Sigmoid colon (tissue), 7 donors: Measurements from ENCODE around the gene PCP4. TPM values are rescaled to one million over a fixed set of nuclear protein-coding genes. Genes with fewer than 3 reads are reported as not detected.
"Not testable (repeated sequence)": the region's sequence is repeated elsewhere in the genome, so short reads cannot be mapped to it uniquely, and the experiment has no call there.

Experiments used
- DNase-seq: peaks from one replicate; pipeline ENCODE4 v3.0.0-alpha.2; 2019
- H3K27ac ChIP-seq, 4 donors: fragments of 200-600 bp; sonication (generic); one replicate each; pipeline ENCODE4 v1.5.1; 2016 to 2019; ENCODE audit warnings: mild to moderate bottlenecking in 1 of 4
- H3K27me3 ChIP-seq, 3 donors: fragments of 200-600 bp; sonication (generic); one replicate each; pipeline ENCODE4 v1.5.1; 2019; ENCODE audit warnings: mild to moderate bottlenecking in 1 of 3
- H3K36me3 ChIP-seq, 4 donors: fragments of 200-600 bp; sonication (generic); one replicate each; pipeline ENCODE4 v1.5.1; 2016 to 2019
- H3K4me1 ChIP-seq, 4 donors: fragments of 200-600 bp; sonication (generic); one replicate each; pipeline ENCODE4 v1.5.1; 2017 to 2019
- H3K4me3 ChIP-seq, 4 donors: fragments of 200-600 bp; sonication (generic); one replicate each; pipeline ENCODE4 v1.5.1; 2017 to 2019; ENCODE audit warnings: mild to moderate bottlenecking in 2 of 4, moderate library complexity in 1 of 4
- H3K9me3 ChIP-seq, 4 donors: fragments of 200-600 bp in 3 of 4; sonication (generic) in 3 of 4; one replicate each; pipeline versions ENCODE4 v1.5.1 to v1.6.1; 2013 to 2019
- EP300 ChIP-seq, 4 donors: sonication (generic); formaldehyde crosslinking; IDR thresholded peaks; one replicate each; pipeline ENCODE4 v1.6.1; 2017; ENCODE audit warnings: antibody characterized with exemption in 4 of 4
- POLR2A ChIP-seq, 2 donors: fragments of 450-650 bp; IDR thresholded peaks; one replicate each; pipeline ENCODE4 v1.6.1; 2016; ENCODE audit warnings: antibody characterized with exemption in 2 of 2, mild to moderate bottlenecking in 2 of 2, moderate library complexity in 2 of 2
- POLR2AphosphoS5 ChIP-seq, 4 donors: sonication (generic); formaldehyde crosslinking; IDR thresholded peaks; one replicate each; pipeline ENCODE4 v1.6.1; 2017; ENCODE audit warnings: antibody characterized with exemption in 4 of 4
- WGBS, 2 donors: extraction: QIAGEN DNeasy Blood & Tissue Kit; methylation state at CpG; one replicate each; pipeline ENCODE4 v1.1.7; 2013; 5-methylcytosine and 5-hydroxymethylcytosine counted together
- intact Hi-C: fragments of 100-400 bp; cut with DNase I; formaldehyde crosslinking; loops from one replicate; pipeline ENCODE4 v1.15.1; 2023
- polyA plus RNA-seq, 3 donors: library from polyadenylated mRNA; stranded (reverse); fragments of 200-250 nt; gene quantifications; one replicate each; pipeline ENCODE4 v1.2.3, GENCODE V29; 2013
- total RNA-seq, 4 donors: library from RNA; depleted of rRNA; stranded (reverse); fragments of >200 nt; gene quantifications; one replicate each; pipeline ENCODE4 v1.1.0, GENCODE V29; 2016
- TF ChIP-seq, protein P1 (sequence below), 4 experiments: fragments of 450-650 bp in 3 of 4; fragments of 200-600 bp in 1 of 4; IDR thresholded peaks; one replicate each; pipeline ENCODE4 v1.5.1; 2016 to 2019; ENCODE audit warnings: antibody characterized with exemption in 4 of 4, mild to moderate bottlenecking in 3 of 4, moderate library complexity in 2 of 4
- donor health status: healthy with polysubstance abuse.
- donor health status: Bipolar disorder and iron deficiency.
- donor health status: healthy.

PCP4 gene
- total and polyA plus RNA-seq, 7 donors: 6.2 to 198 (median 122) TPM; not detected in 1

DNA sequence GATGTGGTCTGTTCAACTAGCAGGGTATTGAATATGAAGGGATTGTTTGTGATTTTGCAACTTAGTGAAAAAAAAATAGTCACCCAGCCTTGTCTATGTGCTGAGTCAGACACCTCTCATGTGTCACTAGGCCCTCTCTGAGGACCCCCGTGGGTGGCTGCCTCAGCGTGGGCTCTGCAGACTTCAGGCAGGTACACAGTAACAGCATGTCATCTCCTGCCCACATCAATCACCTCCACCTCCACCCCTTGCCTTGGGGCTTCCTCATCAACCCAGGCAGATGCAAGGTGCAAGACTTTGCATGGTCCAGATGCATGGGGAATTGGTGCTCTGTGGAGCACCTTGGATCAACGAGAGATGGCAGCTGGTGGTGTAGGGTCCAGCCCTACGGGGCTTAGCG is 23.9 kb downstream of the PCP4 start:
- TF ChIP-seq EP300 (IDR thresholded peaks at IDR 0.05) (no peak), POLR2A (IDR thresholded peaks at IDR 0.05) (no peak), POLR2AphosphoS5 (IDR thresholded peaks at IDR 0.05) (no peak)
- TF ChIP-seq, protein P1, sequence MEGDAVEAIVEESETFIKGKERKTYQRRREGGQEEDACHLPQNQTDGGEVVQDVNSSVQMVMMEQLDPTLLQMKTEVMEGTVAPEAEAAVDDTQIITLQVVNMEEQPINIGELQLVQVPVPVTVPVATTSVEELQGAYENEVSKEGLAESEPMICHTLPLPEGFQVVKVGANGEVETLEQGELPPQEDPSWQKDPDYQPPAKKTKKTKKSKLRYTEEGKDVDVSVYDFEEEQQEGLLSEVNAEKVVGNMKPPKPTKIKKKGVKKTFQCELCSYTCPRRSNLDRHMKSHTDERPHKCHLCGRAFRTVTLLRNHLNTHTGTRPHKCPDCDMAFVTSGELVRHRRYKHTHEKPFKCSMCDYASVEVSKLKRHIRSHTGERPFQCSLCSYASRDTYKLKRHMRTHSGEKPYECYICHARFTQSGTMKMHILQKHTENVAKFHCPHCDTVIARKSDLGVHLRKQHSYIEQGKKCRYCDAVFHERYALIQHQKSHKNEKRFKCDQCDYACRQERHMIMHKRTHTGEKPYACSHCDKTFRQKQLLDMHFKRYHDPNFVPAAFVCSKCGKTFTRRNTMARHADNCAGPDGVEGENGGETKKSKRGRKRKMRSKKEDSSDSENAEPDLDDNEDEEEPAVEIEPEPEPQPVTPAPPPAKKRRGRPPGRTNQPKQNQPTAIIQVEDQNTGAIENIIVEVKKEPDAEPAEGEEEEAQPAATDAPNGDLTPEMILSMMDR (IDR thresholded peaks at IDR 0.05): no peak
- DNase-seq: no peak
- 83 to 88% methylated on average over 5 of the region's 5 CpGs for WGBS, 2 donors
- intact Hi-C loops: no loop called here
- H3K36me3 ChIP-seq: no peaks in the 10 kb centered on the region
- no peak overlapping the region for H3K4me3 ChIP-seq
- no peaks in the 10 kb centered on the region for H3K27me3 ChIP-seq
- no peaks in the 10 kb centered on the region for H3K9me3 ChIP-seq
- peak overlapping the region in 3 of 4 donors; percentile 4 to 70 (median 36) for H3K27ac ChIP-seq
- peaks cover 0 to 22% (median under 1%) of the 10 kb centered on the region in 4 donors for H3K4me1 ChIP-seq

GRCh38 chr21:39891863-39892262 is 24.6 kb downstream of the PCP4 start:
- TF ChIP-seq POLR2AphosphoS5 (IDR thresholded peaks at IDR 0.05): peak in 2 of 4 donors; percentile 11 to 58
- H3K9me3 ChIP-seq, DNase-seq, intact Hi-C loops, H3K27me3 ChIP-seq, H3K4me3 ChIP-seq, H3K36me3 ChIP-seq: not testable (repeated sequence)
- H3K4me1 ChIP-seq: peaks cover 0 to 14% (median 0%) of the 10 kb centered on the region in 4 donors
- 75 to 89% methylated on average over 12 of the region's 12 CpGs for WGBS, 2 donors
- peak overlapping the region in 2 of 4 donors; percentile 36 to 70 for H3K27ac ChIP-seq

DNA sequence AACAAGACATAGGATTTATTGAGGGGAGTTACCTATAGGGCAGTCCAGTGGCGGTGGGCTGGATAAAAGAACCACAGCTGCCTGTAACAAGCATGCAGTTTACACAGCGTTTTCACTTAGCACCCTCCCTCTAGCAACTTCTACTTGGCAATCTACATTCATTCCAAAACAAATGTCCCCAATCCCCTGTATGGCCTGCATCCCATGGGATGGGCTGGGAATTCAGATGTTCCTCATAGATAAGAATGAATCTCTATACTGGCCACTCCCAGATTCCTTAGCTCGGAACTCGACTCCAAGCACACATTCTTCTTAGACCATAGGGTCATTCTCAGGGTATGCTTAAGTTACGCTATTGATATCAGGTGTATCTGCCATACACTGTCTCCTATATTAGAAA is 33.3 kb downstream of the PCP4 start:
- WGBS, 2 donors: 66 to 80% methylated on average over 5 of the region's 5 CpGs
- DNase-seq: no peak
- intact Hi-C loops: no loop called here
- Histone ChIP-seq H3K4me1 (peaks cover 0 to 11% (median 0%) of the 10 kb centered on the region in 4 donors), H3K36me3 (no peaks in the 10 kb centered on the region), H3K4me3 (no peak overlapping the region), H3K27ac (no peak overlapping the region), H3K27me3 (no peaks in the 10 kb centered on the region), H3K9me3 (no peaks in the 10 kb centered on the region)
- TF ChIP-seq POLR2A (IDR thresholded peaks at IDR 0.05): no peak
- no peak for TF ChIP-seq POLR2AphosphoS5 (IDR thresholded peaks at IDR 0.05)
- TF ChIP-seq, protein P1 (IDR thresholded peaks at IDR 0.05): no peak
- no peak for TF ChIP-seq EP300 (IDR thresholded peaks at IDR 0.05)

GRCh38 chr21:39900911-39901310 is 33.7 kb downstream of the PCP4 start:
- Histone ChIP-seq H3K27ac (no peak overlapping the region), H3K27me3 (no peaks in the 10 kb centered on the region), H3K36me3 (no peaks in the 10 kb centered on the region), H3K4me1 (peaks cover 0 to 11% (median 0%) of the 10 kb centered on the region in 4 donors), H3K4me3 (no peak overlapping the region), H3K9me3 (no peaks in the 10 kb centered on the region)
- DNase-seq: no peak
- intact Hi-C loops: no loop called here
- TF ChIP-seq POLR2A (IDR thresholded peaks at IDR 0.05): no peak
- no peak for TF ChIP-seq EP300 (IDR thresholded peaks at IDR 0.05)
- no peak for TF ChIP-seq POLR2AphosphoS5 (IDR thresholded peaks at IDR 0.05)
- TF ChIP-seq, protein P1 (IDR thresholded peaks at IDR 0.05): no peak

DNA sequence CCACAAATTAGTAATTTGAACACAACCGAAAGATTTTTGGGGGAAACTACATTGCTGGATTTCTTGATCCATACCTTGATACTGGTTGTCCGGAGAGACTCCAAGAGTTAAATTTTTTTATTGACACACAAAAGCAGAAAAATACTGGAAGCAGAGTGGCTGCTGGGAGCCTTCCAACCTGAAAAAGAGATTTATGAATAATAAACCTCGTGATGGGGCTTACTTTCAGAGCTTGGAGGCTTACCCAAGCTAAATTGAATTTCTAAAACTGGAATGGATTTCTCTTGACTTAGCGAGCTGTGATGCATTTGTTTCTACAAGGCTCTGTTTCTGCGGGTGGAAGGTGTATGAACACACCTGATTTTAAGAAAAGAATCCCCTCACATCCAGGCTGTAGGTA is 35.7 kb downstream of the PCP4 start:
- Histone ChIP-seq H3K27me3 (no peaks in the 10 kb centered on the region), H3K27ac (no peak overlapping the region), H3K9me3 (no peaks in the 10 kb centered on the region), H3K36me3 (no peaks in the 10 kb centered on the region), H3K4me3 (no peak overlapping the region), H3K4me1 (peaks cover 0 to 16% (median 0%) of the 10 kb centered on the region in 4 donors)
- TF ChIP-seq POLR2A (IDR thresholded peaks at IDR 0.05) (no peak), POLR2AphosphoS5 (IDR thresholded peaks at IDR 0.05) (no peak), EP300 (IDR thresholded peaks at IDR 0.05) (no peak)
- TF ChIP-seq, protein P1 (IDR thresholded peaks at IDR 0.05): no peak
- 75 to 82% methylated on average over 5 of the region's 5 CpGs for WGBS, 2 donors
- DNase-seq: no peak
- intact Hi-C loops: no loop called here
